Uterus (tissue), 4 donors: ENCODE data around the gene TBC1D1. TPM values are rescaled to one million over a fixed set of nuclear protein-coding genes. Genes with fewer than 3 reads are reported as not detected.
A peak's percentile ranks its signal among the peaks of the same experiment; 100 is the strongest.

Experiments used
- DNase-seq, 2 donors: peaks; one replicate each; pipeline ENCODE4 v3.0.0-alpha.2; 2019 to 2020
- H3K27ac ChIP-seq, 2 donors: fragments of 200-600 bp; sonication (generic); 1 replicate in 1 of 2; 2 replicates in 1 of 2; pipeline ENCODE4 v1.5.1; 2016 to 2018
- H3K27me3 ChIP-seq, 2 donors: fragments of 200-600 bp; sonication (generic); one replicate each; pipeline ENCODE4 v1.5.1; 2018 to 2019; ENCODE audit warnings: control low read depth in 1 of 2
- H3K36me3 ChIP-seq, 2 donors: fragments of 200-600 bp; sonication (generic); one replicate each; pipeline ENCODE4 v1.5.1; 2019; ENCODE audit warnings: control low read depth in 1 of 2
- H3K4me1 ChIP-seq, 2 donors: fragments of 200-600 bp; sonication (generic); one replicate each; pipeline ENCODE4 v1.5.1; 2018 to 2019; ENCODE audit warnings: control low read depth in 1 of 2
- H3K4me3 ChIP-seq, 2 donors: fragments of 200-600 bp; sonication (generic); 1 replicate in 1 of 2; 2 replicates in 1 of 2; pipeline ENCODE4 v1.5.1; 2018 to 2019; ENCODE audit warnings: mild to moderate bottlenecking in 1 of 2
- H3K9me3 ChIP-seq, 2 donors: fragments of 200-600 bp; sonication (generic); one replicate each; pipeline ENCODE4 v1.5.1; 2019; ENCODE audit warnings: control low read depth in 1 of 2
- POLR2A ChIP-seq, 2 donors: fragments of 450-650 bp; IDR thresholded peaks; one replicate each; pipeline ENCODE4 v1.6.1; 2016; ENCODE audit warnings: antibody characterized with exemption in 2 of 2, mild to moderate bottlenecking in 1 of 2, moderate library complexity in 1 of 2
- intact Hi-C: fragments of 100-400 bp; cut with DNase I; formaldehyde crosslinking; loops from one replicate; pipeline ENCODE4 v1.15.1; 2023; ENCODE audit warnings: low total_unique reads
- total RNA-seq, 4 donors: library from RNA; depleted of rRNA in 3 of 4; stranded (reverse); fragments of >200 nt in 3 of 4; gene quantifications; one replicate each; pipeline versions ENCODE4 v1.1.0 to v1.2.4, GENCODE V29; 2014 to 2023
- TF ChIP-seq, protein P1 (sequence below), 4 experiments: fragments of 200-600 bp in 2 of 4; fragments of 450-650 bp in 2 of 4; sonication (generic) in 2 of 4; IDR thresholded peaks; one replicate each; pipeline ENCODE4 v1.5.1; 2016 to 2019; ENCODE audit warnings: antibody characterized with exemption in 4 of 4, mild to moderate bottlenecking in 2 of 4, moderate library complexity in 1 of 4
- donor health status: DM: yes; HTN: yes; CAD: no.

The TBC1D1 gene
- total RNA-seq, 4 donors from 2014 or later, result 172 to 402 (median 236) TPM

DNA sequence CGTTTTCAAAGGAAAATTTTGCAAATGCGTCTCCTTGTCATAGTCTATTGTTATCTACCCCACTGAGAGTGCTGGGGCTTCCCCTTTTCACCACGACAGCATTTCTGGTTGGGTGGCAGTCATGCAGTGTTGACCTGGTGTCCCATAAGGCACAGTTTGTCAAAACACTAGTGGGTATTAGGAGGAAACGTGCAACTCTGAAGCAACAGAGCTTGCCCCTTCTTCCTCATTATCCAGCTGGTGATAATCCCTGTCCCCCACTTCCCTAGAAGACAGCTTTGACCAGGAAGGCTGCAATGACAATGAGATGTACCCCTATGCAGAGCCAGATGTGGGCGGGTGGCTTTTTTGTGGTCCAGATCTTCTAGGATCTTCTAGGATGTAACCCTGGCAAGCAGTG lies 1.8 kb downstream of the TBC1D1 start:
- no peaks in the 10 kb centered on the region for H3K36me3 ChIP-seq
- DNase-seq, result no peak
- intact Hi-C loops, result loop anchor here (10.0 kb wide), 2 partner anchors 82 to 142 kb away; no protein-coding TSS in a partner anchor
- H3K4me1 ChIP-seq, result peaks cover 0 to 9% of the 10 kb centered on the region in 2 donors
- no peaks in the 10 kb centered on the region for H3K27me3 ChIP-seq
- H3K9me3 ChIP-seq, result no peaks in the 10 kb centered on the region
- peak overlapping the region; percentile 92 to 94 for H3K27ac ChIP-seq
- TF ChIP-seq POLR2A (IDR thresholded peaks at IDR 0.05), result no peak
- TF ChIP-seq, protein P1, sequence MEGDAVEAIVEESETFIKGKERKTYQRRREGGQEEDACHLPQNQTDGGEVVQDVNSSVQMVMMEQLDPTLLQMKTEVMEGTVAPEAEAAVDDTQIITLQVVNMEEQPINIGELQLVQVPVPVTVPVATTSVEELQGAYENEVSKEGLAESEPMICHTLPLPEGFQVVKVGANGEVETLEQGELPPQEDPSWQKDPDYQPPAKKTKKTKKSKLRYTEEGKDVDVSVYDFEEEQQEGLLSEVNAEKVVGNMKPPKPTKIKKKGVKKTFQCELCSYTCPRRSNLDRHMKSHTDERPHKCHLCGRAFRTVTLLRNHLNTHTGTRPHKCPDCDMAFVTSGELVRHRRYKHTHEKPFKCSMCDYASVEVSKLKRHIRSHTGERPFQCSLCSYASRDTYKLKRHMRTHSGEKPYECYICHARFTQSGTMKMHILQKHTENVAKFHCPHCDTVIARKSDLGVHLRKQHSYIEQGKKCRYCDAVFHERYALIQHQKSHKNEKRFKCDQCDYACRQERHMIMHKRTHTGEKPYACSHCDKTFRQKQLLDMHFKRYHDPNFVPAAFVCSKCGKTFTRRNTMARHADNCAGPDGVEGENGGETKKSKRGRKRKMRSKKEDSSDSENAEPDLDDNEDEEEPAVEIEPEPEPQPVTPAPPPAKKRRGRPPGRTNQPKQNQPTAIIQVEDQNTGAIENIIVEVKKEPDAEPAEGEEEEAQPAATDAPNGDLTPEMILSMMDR (IDR thresholded peaks at IDR 0.05), result no peak
- peak overlapping the region in 1 of 2 donors; percentile 64 for H3K4me3 ChIP-seq

DNA sequence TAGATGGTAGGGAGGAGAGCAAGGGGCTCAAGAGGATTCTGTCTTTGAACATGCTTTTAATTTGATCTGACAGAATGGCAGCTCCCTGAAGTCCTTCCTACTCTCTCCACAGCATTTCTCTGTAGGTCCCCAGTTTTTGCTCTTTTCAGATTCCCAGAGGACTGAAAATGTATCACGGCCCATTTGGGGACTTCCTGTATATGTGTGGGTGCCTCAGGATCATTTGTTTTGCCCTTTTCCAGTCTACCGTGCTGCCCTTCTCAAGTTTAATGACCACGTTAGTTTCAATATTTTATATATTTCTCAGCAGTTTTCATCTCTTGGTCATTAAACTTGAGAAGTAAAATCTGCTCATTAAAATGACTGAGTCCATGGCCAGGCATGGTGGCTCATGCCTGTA lies 2.3 kb downstream of the TBC1D1 start:
- Histone ChIP-seq H3K36me3 (no peaks in the 10 kb centered on the region), H3K27ac (peak overlapping the region; percentile 92 to 94), H3K4me3 (peak overlapping the region in 1 of 2 donors; percentile 64), H3K27me3 (no peaks in the 10 kb centered on the region), H3K9me3 (no peaks in the 10 kb centered on the region), H3K4me1 (peaks cover 0 to 9% of the 10 kb centered on the region in 2 donors)
- no peak for DNase-seq
- TF ChIP-seq, protein P1 (IDR thresholded peaks at IDR 0.05), result no peak
- no peak for TF ChIP-seq POLR2A (IDR thresholded peaks at IDR 0.05)
- intact Hi-C loops, result loop anchor here (10.0 kb wide), 2 partner anchors 82 to 142 kb away; no protein-coding TSS in a partner anchor

DNA sequence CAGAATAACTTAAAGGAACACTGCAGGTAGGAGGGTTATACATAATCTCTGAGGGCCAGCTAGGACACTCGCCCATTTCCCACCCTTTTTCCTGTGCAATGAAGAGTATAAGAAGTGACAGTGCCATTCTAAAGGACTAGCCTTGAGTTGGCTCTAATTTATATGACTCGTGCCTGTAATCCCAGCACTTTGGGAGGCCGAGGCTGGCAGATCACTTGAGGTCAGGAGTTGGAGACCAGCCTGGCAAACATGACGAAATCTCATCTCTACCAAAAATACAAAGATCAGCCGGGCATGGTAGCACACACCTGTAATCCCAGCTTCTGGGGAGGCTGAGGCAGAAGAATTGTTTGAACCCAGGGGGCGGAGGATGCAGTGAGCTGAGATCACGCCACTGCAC lies 4.4 kb downstream of the TBC1D1 start:
- intact Hi-C loops, result loop anchor here (10.0 kb wide), 2 partner anchors 80 to 140 kb away; no protein-coding TSS in a partner anchor
- no peak for DNase-seq
- Histone ChIP-seq H3K4me3 (no peak overlapping the region), H3K27me3 (no peaks in the 10 kb centered on the region), H3K4me1 (peaks cover 0 to 9% of the 10 kb centered on the region in 2 donors), H3K9me3 (no peaks in the 10 kb centered on the region), H3K27ac (no peak overlapping the region), H3K36me3 (no peaks in the 10 kb centered on the region)
- TF ChIP-seq, protein P1 (IDR thresholded peaks at IDR 0.05), result no peak
- TF ChIP-seq POLR2A (IDR thresholded peaks at IDR 0.05), result no peak

DNA sequence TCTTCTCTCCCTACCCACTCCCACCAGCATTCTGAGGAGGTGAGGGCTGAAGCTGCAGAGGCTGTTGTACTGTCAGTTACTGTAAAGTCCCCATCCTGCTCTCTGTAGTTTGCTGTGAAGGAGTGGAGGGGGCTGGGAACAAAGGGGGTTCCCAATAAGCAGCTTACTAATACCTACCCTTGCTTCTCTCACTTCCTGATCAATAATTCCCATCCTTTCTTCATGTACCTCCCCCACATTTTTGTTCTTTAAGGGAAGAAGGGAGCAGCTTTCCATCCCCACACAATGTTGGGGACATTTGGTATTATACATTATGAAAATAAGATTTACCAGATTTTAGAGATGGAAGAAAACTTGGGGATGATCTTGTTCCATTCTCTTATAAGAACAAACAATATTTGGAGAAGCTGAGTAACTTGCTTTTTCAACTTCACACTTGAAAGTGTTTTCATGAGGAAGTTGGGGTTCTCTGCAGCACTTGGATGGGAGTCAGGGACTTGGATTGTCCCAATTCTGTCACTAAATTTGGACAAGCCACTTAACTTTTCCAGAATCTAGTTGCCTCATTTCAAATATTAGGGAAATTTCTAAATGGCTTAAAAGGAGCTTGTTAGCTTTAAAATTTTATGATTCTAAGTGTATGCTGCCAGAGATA lies 5.4 kb downstream of the TBC1D1 start:
- H3K27me3 ChIP-seq, result no peaks in the 10 kb centered on the region
- no peak overlapping the region for H3K27ac ChIP-seq
- H3K36me3 ChIP-seq, result no peaks in the 10 kb centered on the region
- H3K9me3 ChIP-seq, result no peaks in the 10 kb centered on the region
- DNase-seq, result no peak
- intact Hi-C loops, result loop anchor here (10.0 kb wide), 2 partner anchors 78 to 138 kb away; no protein-coding TSS in a partner anchor
- H3K4me1 ChIP-seq, result peaks cover 0 to 9% of the 10 kb centered on the region in 2 donors
- no peak overlapping the region for H3K4me3 ChIP-seq
- TF ChIP-seq POLR2A (IDR thresholded peaks at IDR 0.05), result no peak
- TF ChIP-seq, protein P1 (IDR thresholded peaks at IDR 0.05), result no peak

GRCh38 chr4:37902212-37902611 lies 11.3 kb downstream of the TBC1D1 start:
- TF ChIP-seq, protein P1 (IDR thresholded peaks at IDR 0.05), result no peak
- no peak for TF ChIP-seq POLR2A (IDR thresholded peaks at IDR 0.05)
- H3K4me1 ChIP-seq, result no peaks in the 10 kb centered on the region

More at GRCh38 chr4:37902212-37902611, 11.3 kb downstream of the TBC1D1 start:
- intact Hi-C loops, result no loop called here
- no peak for DNase-seq
- no peak overlapping the region for H3K4me3 ChIP-seq
- no peaks in the 10 kb centered on the region for H3K36me3 ChIP-seq
- no peak overlapping the region for H3K27ac ChIP-seq
- H3K9me3 ChIP-seq, result no peaks in the 10 kb centered on the region
- H3K27me3 ChIP-seq, result no peaks in the 10 kb centered on the region
